GM23338 (cell line): Measurements from ENCODE around the gene LIMK2. TPM values are rescaled to one million over a fixed set of nuclear protein-coding genes. Genes with fewer than 3 reads are reported as not detected.
"Not testable (repeated sequence)": the region's sequence is repeated elsewhere in the genome, so short reads cannot be mapped to it uniquely, and the experiment has no call there.

Experiments
- ATAC-seq: fragments of 200-7000 bp; cut with Tn5 transposase; 3 replicates; pipeline ENCODE4 v1.9.1; 2020
- DNase-seq: peaks from one replicate; pipeline ENCODE4 v3.0.0-alpha.2; 2015; ENCODE audit warnings: low spot score
- H2AFZ ChIP-seq: fragments of 200-600 bp; sonication (generic); 2 replicates; pipeline ENCODE4 v1.8.0; 2016; ENCODE audit warnings: antibody characterized with exemption, mild to moderate bottlenecking, moderate library complexity
- H3F3A ChIP-seq: fragments of 200-600 bp; sonication (generic); replicated peaks from 2 replicates; pipeline ENCODE4 v1.8.0; 2017; ENCODE audit warnings: antibody characterized with exemption, mixed run types, low read depth
- H3K27ac ChIP-seq: fragments of 200-600 bp; sonication (generic); 2 replicates; pipeline ENCODE4 v1.6.1; 2016; ENCODE audit warnings: low read depth
- H3K27me3 ChIP-seq: fragments of 200-600 bp; sonication (generic); 2 replicates; pipeline ENCODE4 v1.8.0; 2016; ENCODE audit warnings: mild to moderate bottlenecking, mixed run types, moderate library complexity; ENCODE audit not compliant: insufficient read depth
- H3K36me3 ChIP-seq: fragments of 200-600 bp; sonication (generic); 2 replicates; pipeline ENCODE4 v1.8.0; 2016; ENCODE audit warnings: mild to moderate bottlenecking; ENCODE audit not compliant: insufficient read depth
- H3K4me1 ChIP-seq: fragments of 200-600 bp; sonication (generic); 2 replicates; pipeline ENCODE4 v1.8.0; 2016; ENCODE audit warnings: mild to moderate bottlenecking, moderate library complexity; ENCODE audit not compliant: insufficient read depth
- H3K4me2 ChIP-seq: fragments of 200-600 bp; sonication (generic); 2 replicates; pipeline ENCODE4 v1.7.1; 2017; ENCODE audit warnings: mixed run types
- H3K4me3 ChIP-seq: fragments of 200-600 bp; sonication (generic); 2 replicates; pipeline ENCODE4 v1.6.1; 2016; ENCODE audit warnings: mixed run types
- H3K79me2 ChIP-seq: fragments of 200-600 bp; sonication (generic); replicated peaks from 2 replicates; pipeline ENCODE4 v1.8.0; 2017; ENCODE audit warnings: mild to moderate bottlenecking; ENCODE audit not compliant: insufficient read depth
- H3K9me2 ChIP-seq: fragments of 200-600 bp; sonication (generic); 2 replicates; pipeline ENCODE4 v1.8.0; 2017; ENCODE audit not compliant: insufficient read depth
- H4K20me1 ChIP-seq: fragments of 200-600 bp; sonication (generic); replicated peaks from 2 replicates; pipeline ENCODE4 v1.8.0; 2017; ENCODE audit warnings: mild to moderate bottlenecking; ENCODE audit not compliant: insufficient read depth
- H3K27ac Mint-ChIP-seq: 2 replicates; pipeline ENCODE4 v1.8.0; 2020; ENCODE audit warnings: inconsistent platforms, mild to moderate bottlenecking, moderate library complexity, mixed read lengths
- H3K27me3 Mint-ChIP-seq: 3 replicates; pipeline ENCODE4 v1.8.0; 2022; ENCODE audit warnings: low read depth, mild to moderate bottlenecking, moderate library complexity, mixed read lengths, inconsistent platforms; ENCODE audit not compliant: insufficient read depth, poor library complexity
- H3K36me3 Mint-ChIP-seq: 3 replicates; pipeline ENCODE4 v1.8.0; 2021; ENCODE audit warnings: low read depth, mild to moderate bottlenecking, inconsistent platforms, moderate library complexity, mixed read lengths
- H3K4me1 Mint-ChIP-seq: 3 replicates; pipeline ENCODE4 v1.8.0; 2020; ENCODE audit warnings: mild to moderate bottlenecking, inconsistent platforms, mixed read lengths
- H3K4me3 Mint-ChIP-seq: 3 replicates; pipeline ENCODE4 v1.8.0; 2021; ENCODE audit warnings: moderate library complexity, mild to moderate bottlenecking, inconsistent platforms, mixed read lengths
- H3K9me3 Mint-ChIP-seq: 3 replicates; pipeline ENCODE4 v1.8.0; 2020; ENCODE audit warnings: moderate library complexity, mild to moderate bottlenecking, inconsistent platforms, mixed read lengths
- CTCF ChIP-seq, 2 experiments: fragments of 200-600 bp in 1 of 2; sonication (generic) in 1 of 2; conservative IDR thresholded peaks; 2 replicates each; pipeline versions ENCODE4 v1.5.1 to v1.6.1; 2016 to 2017; ENCODE audit warnings: antibody characterized with exemption in 2 of 2, low read depth in 2 of 2, mild to moderate bottlenecking in 2 of 2, moderate library complexity in 1 of 2
- ETS1 ChIP-seq: IDR thresholded peaks from 2 replicates; pipeline ENCODE4 v1.6.1; 2016; ENCODE audit warnings: antibody characterized with exemption
- EZH2 ChIP-seq: fragments of 200-600 bp; sonication (generic); IDR thresholded peaks from one replicate; pipeline ENCODE4 v1.8.0; 2017; ENCODE audit warnings: antibody characterized with exemption, mild to moderate bottlenecking, low read depth; ENCODE audit not compliant: unreplicated experiment
- NANOG ChIP-seq: IDR thresholded peaks from 2 replicates; pipeline ENCODE4 v1.6.1; 2016; ENCODE audit warnings: antibody characterized with exemption, borderline replicate concordance
- REST ChIP-seq: IDR thresholded peaks from one replicate; pipeline ENCODE4 v1.6.1; 2018; ENCODE audit warnings: antibody characterized with exemption; ENCODE audit not compliant: unreplicated experiment
- STAT1 ChIP-seq: IDR thresholded peaks from one replicate; pipeline ENCODE4 v1.6.1; 2016; ENCODE audit warnings: antibody characterized with exemption; ENCODE audit not compliant: unreplicated experiment
- ZNF114 ChIP-seq: fragments of 250-450 bp; sonication (Bioruptor Pico); IDR thresholded peaks from 2 replicates; pipeline ENCODE4 v1.5.0; 2020; ENCODE audit warnings: mild to moderate bottlenecking, moderate library complexity
- ZNF331 ChIP-seq: fragments of 250-450 bp; sonication (Bioruptor Pico); IDR thresholded peaks from 2 replicates; pipeline ENCODE4 v1.5.0; 2020; ENCODE audit warnings: low read depth, mild to moderate bottlenecking, moderate library complexity
- polyA plus RNA-seq: library from polyadenylated mRNA; unstranded; fragments of >200 nt; fragmentation: Nextera tagmentation; extraction: Ambion mirVana; gene quantifications from 2 replicates; pipeline ENCODE4 v1.2.1, GENCODE V29; 2016
- total RNA-seq: library from RNA; depleted of rRNA; stranded (reverse); fragments of >200 nt; shearing (Covaris generic); gene quantifications from 2 replicates; pipeline ENCODE4 v1.2.3, GENCODE V29; 2014

LIMK2 gene
- total and polyA plus RNA-seq, 2 experiments from 2014 or later: 12.5 to 39.8 TPM

GRCh38 chr22:31308181-31308580 is 96.1 kb downstream of the LIMK2 start:
- no peak overlapping the region for H3K27ac ChIP-seq
- Mint-ChIP-seq H3K4me3 (no peak overlapping the region), H3K4me1 (peaks cover under 1% of the 10 kb centered on the region; the same call in 1 of the 3 replicates), H3K27ac (no peak overlapping the region), H3K27me3 (peaks cover 2% of the 10 kb centered on the region), H3K9me3 (no peaks in the 10 kb centered on the region), H3K36me3 (no peaks in the 10 kb centered on the region)
- no peaks in the 10 kb centered on the region for H3K9me2 ChIP-seq
- no peak overlapping the region for H2AFZ ChIP-seq
- no peaks in the 10 kb centered on the region for H3K36me3 ChIP-seq
- no peak for DNase-seq
- H3K27me3 ChIP-seq: no peaks in the 10 kb centered on the region
- no peak overlapping the region for H3K4me2 ChIP-seq
- no peak for ATAC-seq
- no peaks in the 10 kb centered on the region for H3K4me1 ChIP-seq
- TF ChIP-seq NANOG (no peak), REST (no peak), STAT1 (no peak)
- H3F3A ChIP-seq: no peaks in the 10 kb centered on the region
- H3K4me3 ChIP-seq: no peak overlapping the region
- no peaks in the 10 kb centered on the region; the same call in 1 of the 2 replicates for H4K20me1 ChIP-seq
- no peaks in the 10 kb centered on the region for H3K79me2 ChIP-seq

GRCh38 chr22:31313366-31314147 is 101.5 kb downstream of the LIMK2 start:
- H3K4me2 ChIP-seq: no peak overlapping the region
- peak overlapping the region; percentile 69 for H3K27ac Mint-ChIP-seq
- TF ChIP-seq CTCF (conservative IDR thresholded peaks at IDR 0.05; ENCODE audit: low read depth in 2 of 2) (peak; percentile 83 to 99), ZNF331 (no peak), ZNF114 (CRISPR knock-in tag) (no peak), ETS1 (no peak), EZH2 (no peak)
- no peaks in the 10 kb centered on the region for H4K20me1 ChIP-seq
- no peaks in the 10 kb centered on the region for H3F3A ChIP-seq
- peak; percentile 95 for DNase-seq
- no peak overlapping the region for H3K27ac ChIP-seq
- H3K79me2 ChIP-seq: no peaks in the 10 kb centered on the region
- ATAC-seq: peak; percentile 100
- no peaks in the 10 kb centered on the region for H3K9me2 ChIP-seq
- H3K4me1 ChIP-seq: no peaks in the 10 kb centered on the region
- peaks cover 5% of the 10 kb centered on the region; the same call in 2 of the 3 replicates for H3K4me1 Mint-ChIP-seq
- peak overlapping the region; percentile 33; the same call in 1 of the 2 replicates for H2AFZ ChIP-seq
- peaks cover 17% of the 10 kb centered on the region for H3K9me3 Mint-ChIP-seq
- peaks cover 8% of the 10 kb centered on the region for H3K27me3 Mint-ChIP-seq
- no peaks in the 10 kb centered on the region for H3K36me3 ChIP-seq
- H3K36me3 Mint-ChIP-seq: peaks cover 8% of the 10 kb centered on the region; the same call in 2 of the 3 replicates
- H3K27me3 ChIP-seq: no peaks in the 10 kb centered on the region
- no peak overlapping the region for H3K4me3 ChIP-seq
- no peak overlapping the region for H3K4me3 Mint-ChIP-seq

- not testable (repeated sequence) for H3K79me2 ChIP-seq, H3K27me3 Mint-ChIP-seq, DNase-seq, H3K27me3 ChIP-seq, H3K36me3 ChIP-seq, H3F3A ChIP-seq, H2AFZ ChIP-seq, H4K20me1 ChIP-seq, H3K36me3 Mint-ChIP-seq, H3K4me3 Mint-ChIP-seq, H3K27ac Mint-ChIP-seq, H3K4me1 Mint-ChIP-seq, ATAC-seq, H3K9me2 ChIP-seq, H3K27ac ChIP-seq, H3K4me1 ChIP-seq, H3K4me3 ChIP-seq, H3K4me2 ChIP-seq
- peaks cover 17% of the 10 kb centered on the region for H3K9me3 Mint-ChIP-seq
Measured at GRCh38 chr22:31314220-31314619, 102.1 kb downstream of the LIMK2 start.
